Adrenal gland (tissue), 5 donors: ENCODE results near the gene FANCG.

Experiments used
- POLR2A ChIP-seq, 2 donors: fragments of 450-650 bp; IDR thresholded peaks; one replicate each; pipeline ENCODE4 v1.6.1; 2017; ENCODE audit warnings: antibody characterized with exemption in 2 of 2, mild to moderate bottlenecking in 2 of 2, moderate library complexity in 1 of 2
- TF ChIP-seq, protein P1 (sequence below), 6 experiments: fragments of 450-650 bp in 4 of 6; fragments of 200-600 bp in 2 of 6; sonication (generic) in 1 of 6; IDR thresholded peaks; 1 replicate in 5 of 6; 2 replicates in 1 of 6; pipeline versions ENCODE4 v1.5.1 to v1.8.0; 2016 to 2021; ENCODE audit warnings: antibody characterized with exemption in 6 of 6, mild to moderate bottlenecking in 2 of 6, moderate library complexity in 1 of 6
- donor health status: DM: no; HTN: no; CAD: no.

DNA sequence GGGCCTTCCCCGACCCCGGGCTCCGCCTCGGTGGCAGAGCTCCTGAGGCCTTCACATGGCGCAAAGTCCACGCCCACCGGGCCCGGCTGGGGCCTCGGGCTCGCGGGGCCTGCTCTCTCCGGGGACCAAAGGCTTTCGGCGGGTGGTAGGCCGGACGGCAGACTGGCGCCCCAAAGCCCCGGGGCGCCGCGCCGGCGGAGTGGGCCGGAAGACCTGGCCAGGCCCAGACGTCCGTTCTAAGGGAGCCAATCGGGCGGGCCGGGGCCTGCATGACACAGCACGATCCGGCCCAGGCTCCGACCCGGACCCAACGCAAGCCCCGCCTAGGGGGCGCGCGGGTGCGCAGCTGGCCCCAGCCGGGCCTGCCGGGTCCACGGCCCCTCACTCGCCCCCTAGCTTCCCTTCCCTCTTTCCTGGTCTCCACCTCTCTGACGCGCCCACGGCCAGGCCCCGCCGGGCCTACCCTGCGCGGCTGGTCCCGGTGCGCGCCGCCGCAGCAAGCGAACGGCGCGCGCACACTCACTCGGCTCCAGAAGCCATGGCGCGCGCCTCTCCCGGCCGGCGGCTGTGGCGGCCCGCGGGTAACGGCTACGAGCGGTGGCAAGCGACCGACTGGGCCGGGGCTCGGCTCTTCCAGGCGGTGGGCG, 7.8 kb downstream of the FANCG start:
- TF ChIP-seq, protein P1, sequence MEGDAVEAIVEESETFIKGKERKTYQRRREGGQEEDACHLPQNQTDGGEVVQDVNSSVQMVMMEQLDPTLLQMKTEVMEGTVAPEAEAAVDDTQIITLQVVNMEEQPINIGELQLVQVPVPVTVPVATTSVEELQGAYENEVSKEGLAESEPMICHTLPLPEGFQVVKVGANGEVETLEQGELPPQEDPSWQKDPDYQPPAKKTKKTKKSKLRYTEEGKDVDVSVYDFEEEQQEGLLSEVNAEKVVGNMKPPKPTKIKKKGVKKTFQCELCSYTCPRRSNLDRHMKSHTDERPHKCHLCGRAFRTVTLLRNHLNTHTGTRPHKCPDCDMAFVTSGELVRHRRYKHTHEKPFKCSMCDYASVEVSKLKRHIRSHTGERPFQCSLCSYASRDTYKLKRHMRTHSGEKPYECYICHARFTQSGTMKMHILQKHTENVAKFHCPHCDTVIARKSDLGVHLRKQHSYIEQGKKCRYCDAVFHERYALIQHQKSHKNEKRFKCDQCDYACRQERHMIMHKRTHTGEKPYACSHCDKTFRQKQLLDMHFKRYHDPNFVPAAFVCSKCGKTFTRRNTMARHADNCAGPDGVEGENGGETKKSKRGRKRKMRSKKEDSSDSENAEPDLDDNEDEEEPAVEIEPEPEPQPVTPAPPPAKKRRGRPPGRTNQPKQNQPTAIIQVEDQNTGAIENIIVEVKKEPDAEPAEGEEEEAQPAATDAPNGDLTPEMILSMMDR (IDR thresholded peaks at IDR 0.05), result peak in 3 of 6 experiments; percentile 26 to 42 (median 31)
- TF ChIP-seq POLR2A (IDR thresholded peaks at IDR 0.05), result no peak
